Measurements from ENCODE around the gene BACH2.

DNA sequence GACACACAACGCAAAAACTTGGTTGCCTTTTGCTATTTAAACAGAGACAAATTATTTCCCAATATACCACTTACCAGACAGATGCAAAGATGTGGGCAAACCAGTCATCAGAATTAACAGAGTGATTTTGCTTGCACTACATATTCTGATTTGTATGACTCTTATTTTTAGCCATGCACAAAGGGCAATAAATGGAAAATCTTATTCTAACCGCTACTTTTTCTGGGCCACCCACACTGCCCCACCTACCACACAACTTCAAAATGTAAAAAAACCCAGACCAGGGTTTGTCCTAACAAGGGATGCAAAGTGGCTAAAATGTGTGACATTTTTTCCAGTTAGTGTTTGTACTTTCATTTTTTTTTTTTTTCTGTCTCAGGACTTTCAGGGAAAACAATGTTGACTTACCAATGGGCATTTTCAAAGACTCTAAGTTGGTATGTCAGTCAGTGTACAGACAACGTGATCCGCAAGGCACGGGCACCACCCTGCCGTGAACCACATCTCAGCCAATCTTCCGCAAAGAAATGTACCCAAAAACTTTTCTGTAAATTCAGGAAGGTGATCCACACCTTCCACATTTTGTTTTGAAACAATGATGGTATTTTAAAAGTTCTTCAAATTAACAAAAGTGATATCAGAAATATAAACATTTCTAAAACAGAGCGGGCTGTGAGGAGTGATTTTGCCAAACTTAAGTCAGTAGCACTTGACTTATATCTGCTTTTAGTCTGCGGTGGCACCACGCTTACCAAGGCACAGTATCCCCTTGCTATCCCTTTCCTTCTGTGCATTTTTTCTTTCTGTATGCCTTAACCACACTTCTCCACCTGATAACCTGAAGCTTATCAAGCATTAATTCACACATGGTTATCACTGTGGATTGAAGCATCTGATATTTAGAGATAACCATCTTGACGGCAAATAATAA lies 216.8 kb downstream of the BACH2 start:
- TF ChIP-seq, protein P1, sequence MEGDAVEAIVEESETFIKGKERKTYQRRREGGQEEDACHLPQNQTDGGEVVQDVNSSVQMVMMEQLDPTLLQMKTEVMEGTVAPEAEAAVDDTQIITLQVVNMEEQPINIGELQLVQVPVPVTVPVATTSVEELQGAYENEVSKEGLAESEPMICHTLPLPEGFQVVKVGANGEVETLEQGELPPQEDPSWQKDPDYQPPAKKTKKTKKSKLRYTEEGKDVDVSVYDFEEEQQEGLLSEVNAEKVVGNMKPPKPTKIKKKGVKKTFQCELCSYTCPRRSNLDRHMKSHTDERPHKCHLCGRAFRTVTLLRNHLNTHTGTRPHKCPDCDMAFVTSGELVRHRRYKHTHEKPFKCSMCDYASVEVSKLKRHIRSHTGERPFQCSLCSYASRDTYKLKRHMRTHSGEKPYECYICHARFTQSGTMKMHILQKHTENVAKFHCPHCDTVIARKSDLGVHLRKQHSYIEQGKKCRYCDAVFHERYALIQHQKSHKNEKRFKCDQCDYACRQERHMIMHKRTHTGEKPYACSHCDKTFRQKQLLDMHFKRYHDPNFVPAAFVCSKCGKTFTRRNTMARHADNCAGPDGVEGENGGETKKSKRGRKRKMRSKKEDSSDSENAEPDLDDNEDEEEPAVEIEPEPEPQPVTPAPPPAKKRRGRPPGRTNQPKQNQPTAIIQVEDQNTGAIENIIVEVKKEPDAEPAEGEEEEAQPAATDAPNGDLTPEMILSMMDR (IDR thresholded peaks at IDR 0.05): no peak
- no peak for TF ChIP-seq POLR2AphosphoS5 (IDR thresholded peaks at IDR 0.05)

Measured in stomach (tissue), 4 donors.